GM12878 (cell line): ENCODE data around the gene CD151. TPM values are rescaled to one million over a fixed set of nuclear protein-coding genes. Genes with fewer than 3 reads are reported as not detected.

Experiments used
- ATAC-seq: fragments of 200-7000 bp; cut with Tn5 transposase; 3 replicates; pipeline ENCODE4 v1.9.1; 2020; ENCODE audit warnings: mild to moderate bottlenecking, moderate library complexity
- BruUV-seq: library from RNA; stranded (reverse); fragments of 400-500 nt; replicated peaks from 2 replicates; lab custom pipeline; 2021; lab: Mats Ljungman, UMichigan
- CTCF ChIA-PET: fragments of 300-600 bp; sonication (Branson Sonifier 250); formaldehyde crosslinking; extraction: SDS; loops from one replicate; lab custom pipeline; 2021; ENCODE audit warnings: inconsistent platforms; lab: Yijun Ruan, JAX
- POLR2A ChIA-PET: fragments of 350-600 bp; formaldehyde crosslinking; extraction: SDS; loops from one replicate; lab custom pipeline; 2021; ENCODE audit warnings: inconsistent platforms; lab: Charles Lee
- RAD21 ChIA-PET: fragments of 300-600 bp; sonication (Branson Sonifier 250); formaldehyde crosslinking; loops from one replicate; lab custom pipeline; 2023; ENCODE audit warnings: antibody characterized with exemption; ENCODE audit not compliant: unreplicated experiment; lab: Charles Lee
- SMC1A ChIA-PET: fragments of 300-600 bp; sonication (Branson Sonifier 250); formaldehyde crosslinking; loops from one replicate; lab custom pipeline; 2023; ENCODE audit not compliant: unreplicated experiment, uncharacterized antibody; lab: Charles Lee
- DNase-seq: peaks from one replicate; pipeline ENCODE4 v3.0.0-alpha.2; 2011; ENCODE audit warnings: low read depth, low spot score
- FAIRE-seq: peaks from 3 replicates; lab custom pipeline; 2011; peaks lifted over from hg19 to GRCh38; lab: Jason Lieb, UNC
- H2AFZ ChIP-seq: 2 replicates; pipeline ENCODE4 v1.6.0; 2011; ENCODE audit warnings: low read depth, low read length, control low read depth; ENCODE audit not compliant: control insufficient read depth
- H3K27ac ChIP-seq: 2 replicates; pipeline ENCODE4 v1.5.1; 2011; ENCODE audit warnings: control low read depth; ENCODE audit not compliant: control insufficient read depth, insufficient read depth
- H3K27me3 ChIP-seq, 2 experiments: replicated peaks in 1 of 2; 2 replicates each; pipeline versions ENCODE4 v1.6.0 to v1.6.1; 2011; ENCODE audit warnings: low read length in 1 of 2; ENCODE audit not compliant: control insufficient read depth in 2 of 2, insufficient read depth in 2 of 2
- H3K36me3 ChIP-seq, 2 experiments: 2 replicates each; pipeline ENCODE4 v1.5.1; 2011; ENCODE audit warnings: low read length in 1 of 2; ENCODE audit not compliant: control insufficient read depth in 2 of 2, insufficient read depth in 2 of 2
- H3K4me1 ChIP-seq: 2 replicates; pipeline ENCODE4 v1.6.1; 2011; ENCODE audit warnings: mild to moderate bottlenecking, low read length, moderate library complexity, mixed read lengths; ENCODE audit not compliant: control insufficient read depth, insufficient read depth
- H3K4me2 ChIP-seq: 2 replicates; pipeline ENCODE4 v1.6.0; 2011; ENCODE audit warnings: control low read depth; ENCODE audit not compliant: control insufficient read depth, insufficient read depth
- H3K4me3 ChIP-seq: fragments of 200-600 bp; sonication (generic); 2 replicates; pipeline ENCODE4 v1.5.1; 2016
- H3K79me2 ChIP-seq: 2 replicates; pipeline ENCODE4 v1.6.0; 2011; ENCODE audit warnings: low read length; ENCODE audit not compliant: control insufficient read depth, insufficient read depth
- H3K9ac ChIP-seq: 2 replicates; pipeline ENCODE4 v1.8.0; 2011; ENCODE audit warnings: low read length, control low read depth, mixed read lengths; ENCODE audit not compliant: control insufficient read depth, insufficient read depth
- H3K9me3 ChIP-seq: replicated peaks from 3 replicates; pipeline ENCODE4 v1.5.1; 2011; ENCODE audit warnings: mild to moderate bottlenecking, low read length; ENCODE audit not compliant: control insufficient read depth, insufficient read depth
- H4K20me1 ChIP-seq: 2 replicates; pipeline ENCODE4 v1.6.0; 2011; ENCODE audit not compliant: control insufficient read depth, insufficient read depth
- CUX1 ChIP-seq: IDR thresholded peaks from 2 replicates; pipeline ENCODE4 v1.6.1; 2012; ENCODE audit warnings: improper control_type of control experiment, low read depth, low read length; ENCODE audit not compliant: insufficient replicate concordance
- DPF2 ChIP-seq: fragments of 450-650 bp; IDR thresholded peaks from 2 replicates; pipeline ENCODE4 v1.6.1; 2017; ENCODE audit warnings: mild to moderate bottlenecking
- MTA2 ChIP-seq: fragments of 450-650 bp; IDR thresholded peaks from 2 replicates; pipeline ENCODE4 v1.6.1; 2016; ENCODE audit warnings: low read depth, mild to moderate bottlenecking, moderate library complexity
- MYB ChIP-seq: fragments of 150-350 bp; IDR thresholded peaks from 2 replicates; pipeline ENCODE4 v1.6.1; 2014; ENCODE audit warnings: mild to moderate bottlenecking, low read depth, low read length, borderline replicate concordance
- NBN ChIP-seq: fragments of 450-650 bp; IDR thresholded peaks from 2 replicates; pipeline ENCODE4 v1.6.1; 2016
- POU2F2 ChIP-seq: IDR thresholded peaks from 3 replicates; pipeline ENCODE4 v1.6.1; 2011; ENCODE audit warnings: low read depth, mild to moderate bottlenecking, low read length, borderline replicate concordance
- SMAD5 ChIP-seq: IDR thresholded peaks from 2 replicates; pipeline ENCODE4 v1.6.1; 2016; ENCODE audit warnings: antibody characterized with exemption, low read depth
- TARDBP ChIP-seq: IDR thresholded peaks from 2 replicates; pipeline ENCODE4 v1.6.1; 2016; ENCODE audit warnings: borderline replicate concordance
- TCF3 ChIP-seq: IDR thresholded peaks from 2 replicates; pipeline ENCODE4 v1.6.1; 2012; ENCODE audit warnings: low read depth, mild to moderate bottlenecking, low read length, borderline replicate concordance; ENCODE audit not compliant: insufficient read depth
- WGBS: methylation state at CpG from one replicate; pipeline ENCODE4 v1.1.6; 2016; ENCODE audit warnings: low lambda C conversion rate; ENCODE audit not compliant: insufficient replicate concordance, insufficient coverage; ENCODE audit errors: missing lambda C conversion rate; 5-methylcytosine and 5-hydroxymethylcytosine counted together
- in situ Hi-C: fragments of 300-500 bp; cut with MboI; formaldehyde crosslinking; loops from 9 replicates; pipeline ENCODE4 v1.14.3; 2018; ENCODE audit warnings: mixed read lengths
- intact Hi-C: fragments of 100-400 bp; cut with micrococcal nuclease; formaldehyde crosslinking; loops from one replicate; pipeline ENCODE4 v1.14.2; 2022; ENCODE audit not compliant: unreplicated experiment
- polyA plus RNA-seq, 11 experiments: library from polyadenylated mRNA; depleted of rRNA in 4 of 11; unstranded in 6 of 11; stranded (reverse) in 5 of 11; fragments of >200 nt; fragmentation: Nextera tagmentation in 4 of 11; fragmentation: Illumina TruSeq in 1 of 11; extraction: Ambion mirVana in 4 of 11; extraction: Trizol in 1 of 11; gene quantifications; 1 replicate in 1 of 11; 2 replicates in 10 of 11; pipeline versions ENCODE4 v1.2.1 to v1.2.3, GENCODE V29; 2011 to 2016; ENCODE audit warnings: inconsistent platforms in 2 of 11, missing spikeins in 2 of 11, low read depth in 1 of 11
- total RNA-seq, 4 experiments: library from RNA; depleted of rRNA in 3 of 4; stranded (reverse); fragments of >200 nt in 3 of 4; fragmentation: Illumina TruSeq in 1 of 4; extraction: Trizol in 1 of 4; gene quantifications; 2 replicates each; pipeline versions ENCODE4 v1.2.1 to v1.2.3, GENCODE V29; 2013 to 2021
- TF ChIP-seq, protein P1 (sequence below): fragments of 450-650 bp; formaldehyde crosslinking; IDR thresholded peaks from 2 replicates; pipeline ENCODE4 v1.4.0; 2022; ENCODE audit warnings: mild to moderate bottlenecking, moderate library complexity
- TF ChIP-seq, protein P2 (sequence below): IDR thresholded peaks from 2 replicates; pipeline ENCODE4 v1.6.1; 2011; ENCODE audit warnings: low read depth, low read length, improper control_type of control experiment, borderline replicate concordance

Gene CD151
- total and polyA plus RNA-seq, 10 of the 15 experiments (the other 5 are each of a cell fraction or from before 2014, with no cell fraction given), result 0.52 to 41.7 (median 14.7) TPM

DNA sequence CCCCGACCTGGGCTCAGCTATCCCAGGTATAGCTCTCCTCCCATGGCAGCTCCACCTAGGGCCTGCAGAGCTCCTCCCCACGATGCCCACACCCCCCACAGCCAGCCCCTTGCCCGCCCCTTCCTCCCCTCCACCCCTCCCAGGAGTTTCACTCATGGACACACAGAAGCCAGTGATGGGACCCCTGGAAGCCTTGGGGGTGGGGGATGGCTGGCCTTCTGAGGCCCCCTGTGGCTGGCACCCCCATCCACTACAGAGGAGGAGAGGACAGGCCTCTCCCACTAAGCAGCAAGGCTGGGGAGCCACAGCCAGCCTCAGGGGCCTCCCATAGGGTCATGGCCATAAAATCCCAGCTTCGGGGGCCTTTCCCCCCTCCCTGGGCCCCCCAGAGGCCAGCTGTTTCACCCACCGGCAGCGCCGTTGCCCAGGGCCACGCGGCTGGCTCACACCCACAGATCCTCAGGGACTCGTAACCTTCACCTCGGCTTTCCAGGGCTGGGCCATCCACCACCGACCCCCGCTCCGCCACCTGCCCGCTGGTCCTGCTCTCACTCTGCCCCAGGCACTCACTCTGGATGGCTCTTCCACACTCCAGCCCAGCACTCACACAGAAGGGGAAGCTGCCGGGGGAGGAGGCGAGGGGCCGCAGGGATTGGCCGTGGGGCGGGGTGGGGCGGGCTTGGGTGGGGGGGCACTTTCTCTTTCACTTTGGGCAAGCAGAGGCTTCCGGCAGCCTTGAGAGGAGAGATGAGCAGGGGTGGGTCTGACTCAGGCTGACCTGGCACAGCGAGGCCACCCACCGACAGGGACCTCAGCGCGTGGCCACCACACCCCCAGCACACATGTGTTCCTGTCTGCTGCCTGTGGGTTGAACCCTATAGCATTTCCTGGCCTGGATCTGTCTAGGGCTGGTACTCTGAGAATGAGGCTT lies 36.9 kb upstream of the CD151 start:
- Histone ChIP-seq H2AFZ (peak overlapping the region; percentile 59), H3K9me3 (no peaks in the 10 kb centered on the region), H3K4me3 (peak overlapping the region; percentile 97), H3K27ac (peak overlapping the region; percentile 67), H3K79me2 (peaks cover 30% of the 10 kb centered on the region), H3K4me2 (peak overlapping the region; percentile 100), H3K27me3 (no peaks in the 10 kb centered on the region), H3K9ac (peak overlapping the region; percentile 80), H3K36me3 (peaks cover 0 to 10% of the 10 kb centered on the region in 2 experiments; a peak in 2 of 4 replicates), H3K4me1 (peaks cover 15% of the 10 kb centered on the region), H4K20me1 (no peaks in the 10 kb centered on the region)
- 1% methylated on average over 24 of the region's 26 CpGs for WGBS
- FAIRE-seq (no peak), DNase-seq (no peak), ATAC-seq (peak; percentile 73)
- POLR2A ChIA-PET, result interaction anchor here (0.5 to 1.7 kb wide), 11 partner anchors 10 to 144 kb away, joined by 3 to 10 read pairs (median 4); partner anchors contain the start of genes PNPLA2 and RPLP2
- BruUV-seq, result no TSS peak
- intact Hi-C loops (loop anchor here (5.0 kb wide), 1 partner anchor 49 kb away; the partner anchor contains the start of gene TALDO1), in situ Hi-C loops (no loop called here)
- RAD21 ChIA-PET, result interaction anchor here (0.6 to 2.8 kb wide), 9 partner anchors 10 to 260 kb away, joined by 3 to 14 read pairs (median 4); partner anchors contain the start of genes GATD1, HRAS and TMEM80
- CTCF ChIA-PET, result interaction anchor here (0.6 to 1.6 kb wide), 7 partner anchors 48 to 242 kb away, joined by 3 to 5 read pairs (median 3); partner anchors contain the start of gene TMEM80
- SMC1A ChIA-PET, result no interaction called here
- TF ChIP-seq POU2F2, result no peak
- TF ChIP-seq MYB, result no peak
- TF ChIP-seq NBN, result no peak
- TF ChIP-seq TARDBP, result no peak
- no peak for TF ChIP-seq MTA2
- 0 out of 2 replicates have a peak, but pooled peaks have one; percentile 38 for TF ChIP-seq DPF2
- TF ChIP-seq SMAD5, result no peak
- TF ChIP-seq, protein P1, sequence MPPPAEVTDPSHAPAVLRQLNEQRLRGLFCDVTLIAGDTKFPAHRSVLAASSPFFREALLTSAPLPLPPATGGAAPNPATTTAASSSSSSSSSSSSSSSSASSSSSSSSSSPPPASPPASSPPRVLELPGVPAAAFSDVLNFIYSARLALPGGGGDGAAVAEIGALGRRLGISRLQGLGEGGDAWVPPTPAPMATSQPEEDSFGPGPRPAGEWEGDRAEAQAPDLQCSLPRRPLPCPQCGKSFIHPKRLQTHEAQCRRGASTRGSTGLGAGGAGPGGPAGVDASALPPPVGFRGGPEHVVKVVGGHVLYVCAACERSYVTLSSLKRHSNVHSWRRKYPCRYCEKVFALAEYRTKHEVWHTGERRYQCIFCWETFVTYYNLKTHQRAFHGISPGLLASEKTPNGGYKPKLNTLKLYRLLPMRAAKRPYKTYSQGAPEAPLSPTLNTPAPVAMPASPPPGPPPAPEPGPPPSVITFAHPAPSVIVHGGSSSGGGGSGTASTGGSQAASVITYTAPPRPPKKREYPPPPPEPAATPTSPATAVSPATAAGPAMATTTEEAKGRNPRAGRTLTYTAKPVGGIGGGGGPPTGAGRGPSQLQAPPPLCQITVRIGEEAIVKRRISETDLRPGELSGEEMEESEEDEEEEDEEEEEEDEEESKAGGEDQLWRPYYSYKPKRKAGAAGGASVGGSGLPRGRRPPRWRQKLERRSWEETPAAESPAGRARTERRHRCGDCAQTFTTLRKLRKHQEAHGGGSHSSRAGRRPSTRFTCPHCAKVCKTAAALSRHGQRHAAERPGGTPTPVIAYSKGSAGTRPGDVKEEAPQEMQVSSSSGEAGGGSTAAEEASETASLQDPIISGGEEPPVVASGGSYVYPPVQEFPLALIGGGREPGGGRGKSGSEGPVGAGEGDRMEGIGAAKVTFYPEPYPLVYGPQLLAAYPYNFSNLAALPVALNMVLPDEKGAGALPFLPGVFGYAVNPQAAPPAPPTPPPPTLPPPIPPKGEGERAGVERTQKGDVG (CRISPR knock-in tag), result no peak
- TF ChIP-seq TCF3, result 0 out of 2 replicates have a peak, but pooled peaks have one; percentile 22
- TF ChIP-seq, protein P2, sequence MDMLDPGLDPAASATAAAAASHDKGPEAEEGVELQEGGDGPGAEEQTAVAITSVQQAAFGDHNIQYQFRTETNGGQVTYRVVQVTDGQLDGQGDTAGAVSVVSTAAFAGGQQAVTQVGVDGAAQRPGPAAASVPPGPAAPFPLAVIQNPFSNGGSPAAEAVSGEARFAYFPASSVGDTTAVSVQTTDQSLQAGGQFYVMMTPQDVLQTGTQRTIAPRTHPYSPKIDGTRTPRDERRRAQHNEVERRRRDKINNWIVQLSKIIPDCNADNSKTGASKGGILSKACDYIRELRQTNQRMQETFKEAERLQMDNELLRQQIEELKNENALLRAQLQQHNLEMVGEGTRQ, result no peak
- TF ChIP-seq CUX1, result no peak
